ENCODE data around the gene MOV10L1.

DNA sequence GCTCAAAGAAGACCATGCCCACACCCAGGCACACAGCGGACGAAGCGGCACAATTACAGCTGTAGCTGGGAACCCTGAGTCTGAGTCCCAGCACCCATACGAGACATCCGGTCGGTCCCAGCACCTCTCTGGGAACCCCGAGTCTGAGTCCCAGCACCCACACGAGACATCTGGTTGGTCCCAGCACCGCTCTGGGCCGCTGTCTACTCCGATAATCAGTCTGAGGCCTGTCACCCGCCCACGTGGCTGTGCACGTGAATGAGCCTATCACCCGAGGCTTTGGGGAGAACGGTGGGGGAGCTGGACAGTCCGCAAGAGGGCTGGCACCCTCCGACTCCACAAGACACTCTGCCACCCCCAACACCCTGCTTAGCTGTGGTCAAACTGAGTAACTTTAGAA is 37.9 kb upstream of the MOV10L1 start:
- TF ChIP-seq, protein P1, sequence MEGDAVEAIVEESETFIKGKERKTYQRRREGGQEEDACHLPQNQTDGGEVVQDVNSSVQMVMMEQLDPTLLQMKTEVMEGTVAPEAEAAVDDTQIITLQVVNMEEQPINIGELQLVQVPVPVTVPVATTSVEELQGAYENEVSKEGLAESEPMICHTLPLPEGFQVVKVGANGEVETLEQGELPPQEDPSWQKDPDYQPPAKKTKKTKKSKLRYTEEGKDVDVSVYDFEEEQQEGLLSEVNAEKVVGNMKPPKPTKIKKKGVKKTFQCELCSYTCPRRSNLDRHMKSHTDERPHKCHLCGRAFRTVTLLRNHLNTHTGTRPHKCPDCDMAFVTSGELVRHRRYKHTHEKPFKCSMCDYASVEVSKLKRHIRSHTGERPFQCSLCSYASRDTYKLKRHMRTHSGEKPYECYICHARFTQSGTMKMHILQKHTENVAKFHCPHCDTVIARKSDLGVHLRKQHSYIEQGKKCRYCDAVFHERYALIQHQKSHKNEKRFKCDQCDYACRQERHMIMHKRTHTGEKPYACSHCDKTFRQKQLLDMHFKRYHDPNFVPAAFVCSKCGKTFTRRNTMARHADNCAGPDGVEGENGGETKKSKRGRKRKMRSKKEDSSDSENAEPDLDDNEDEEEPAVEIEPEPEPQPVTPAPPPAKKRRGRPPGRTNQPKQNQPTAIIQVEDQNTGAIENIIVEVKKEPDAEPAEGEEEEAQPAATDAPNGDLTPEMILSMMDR (IDR thresholded peaks at IDR 0.05; ENCODE audit: extremely low read depth in 1 of 2, insufficient read depth in 1 of 2, low read depth in 1 of 2, low read length in 2 of 2), result no peak
- TF ChIP-seq POLR2A (IDR thresholded peaks at IDR 0.05; ENCODE audit: low read depth, low read length) (no peak), MAX (IDR thresholded peaks at IDR 0.05; ENCODE audit: insufficient read depth, insufficient read length) (no peak), EZH2 (IDR thresholded peaks at IDR 0.05; ENCODE audit: borderline replicate concordance, low read depth, low read length, severe bottlenecking) (no peak), FOS (IDR thresholded peaks at IDR 0.05; ENCODE audit: borderline replicate concordance, insufficient read depth, low read length) (no peak), POLR2AphosphoS5 (IDR thresholded peaks at IDR 0.05; ENCODE audit: insufficient read depth, low read depth, low read length) (no peak), JUN (IDR thresholded peaks at IDR 0.05; ENCODE audit: borderline replicate concordance, insufficient read depth, insufficient read length, low read depth) (no peak)

All from endothelial cell of umbilical vein (primary cell).